Renal cortex interstitium (tissue), 11 donors: ENCODE measurements around the gene DHRS2. TPM values are rescaled to one million over a fixed set of nuclear protein-coding genes. Genes with fewer than 3 reads are reported as not detected.

ENCODE experiments used
- DNase-seq, 11 donors: peaks; one replicate each; pipeline ENCODE4 v3.0.0-alpha.2; 2013; ENCODE audit warnings: low read depth in 9 of 11, low spot score in 4 of 11; ENCODE audit errors: extremely low read depth in 1 of 11
- polyA plus RNA-seq, 3 donors: library from polyadenylated mRNA; unstranded; fragments of 120-200 nt; gene quantifications; one replicate each; pipeline ENCODE4 v1.2.1, GENCODE V29; 2013; ENCODE audit not compliant: insufficient read length in 3 of 3

DHRS2 gene
- polyA plus RNA-seq, 3 donors = 27.7 to 30.8 (median 28.3) TPM

GRCh38 chr14:23641915-23642588 lies 5.9 kb downstream of the DHRS2 start:
- no peak for DNase-seq

GRCh38 chr14:23643533-23644194 lies 7.5 kb downstream of the DHRS2 start:
- no peak for DNase-seq

GRCh38 chr14:23644195-23644918 lies 8.2 kb downstream of the DHRS2 start:
- no peak for DNase-seq

DNA sequence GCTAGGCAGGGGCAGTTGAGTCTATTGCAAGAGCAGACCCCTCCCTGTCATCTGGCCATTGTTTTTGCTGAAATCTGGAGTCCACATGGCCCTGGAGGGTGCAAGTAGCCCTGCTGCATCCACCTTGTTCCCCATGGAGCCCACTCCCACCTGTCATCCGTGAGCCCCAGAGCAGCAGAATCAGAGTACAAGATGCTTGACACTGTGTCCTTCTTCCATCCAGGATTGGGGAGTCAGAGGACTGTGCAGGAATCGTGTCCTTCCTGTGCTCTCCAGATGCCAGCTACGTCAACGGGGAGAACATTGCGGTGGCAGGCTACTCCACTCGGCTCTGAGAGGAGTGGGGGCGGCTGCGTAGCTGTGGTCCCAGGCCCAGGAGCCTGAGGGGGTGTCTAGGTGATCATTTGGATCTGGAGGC lies 8.8 kb downstream of the DHRS2 start:
- no peak for DNase-seq

- DNase-seq = no peak
These were observed 9.3 kb downstream of the DHRS2 start for GRCh38 chr14:23645504-23645811.

DNA sequence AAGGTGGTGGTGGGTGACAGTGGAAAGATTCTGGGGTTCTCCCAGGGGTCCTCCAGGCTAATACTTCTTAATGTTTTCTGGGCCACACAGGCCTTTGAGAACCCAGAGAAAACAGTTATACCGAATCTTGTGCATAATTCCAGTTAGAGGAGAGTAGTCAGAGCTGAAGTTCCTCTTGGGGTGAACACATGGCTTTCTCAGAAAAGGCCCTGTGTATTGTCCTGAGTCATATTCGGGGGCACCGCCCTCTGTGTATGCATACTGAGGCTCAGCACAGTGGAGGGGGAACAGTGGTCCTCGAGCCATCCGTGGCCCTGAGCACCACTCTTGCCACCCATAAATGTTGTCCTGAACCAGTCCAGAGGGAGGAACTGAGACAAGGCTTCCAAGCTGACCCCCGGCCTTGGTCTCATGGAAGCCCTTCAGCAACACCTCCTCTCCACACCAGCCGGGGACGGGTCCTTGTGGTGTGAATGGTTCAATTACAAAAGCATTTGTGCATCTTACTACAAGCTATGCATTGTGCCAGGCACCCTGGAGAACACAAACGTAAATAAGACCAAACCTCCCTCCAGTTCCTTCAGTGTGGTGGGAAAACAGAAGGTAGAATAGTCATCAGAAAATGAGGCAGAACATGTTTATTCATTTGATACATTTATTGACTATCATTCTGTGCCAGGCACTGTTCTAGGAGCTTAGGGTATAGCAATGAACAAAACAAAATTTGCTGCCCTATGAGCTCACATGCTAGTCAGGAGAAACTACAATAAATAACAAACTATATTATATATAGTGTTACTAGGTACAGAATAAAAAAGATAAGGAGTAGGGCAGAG lies 9.9 kb downstream of the DHRS2 start:
- no peak for DNase-seq

DNA sequence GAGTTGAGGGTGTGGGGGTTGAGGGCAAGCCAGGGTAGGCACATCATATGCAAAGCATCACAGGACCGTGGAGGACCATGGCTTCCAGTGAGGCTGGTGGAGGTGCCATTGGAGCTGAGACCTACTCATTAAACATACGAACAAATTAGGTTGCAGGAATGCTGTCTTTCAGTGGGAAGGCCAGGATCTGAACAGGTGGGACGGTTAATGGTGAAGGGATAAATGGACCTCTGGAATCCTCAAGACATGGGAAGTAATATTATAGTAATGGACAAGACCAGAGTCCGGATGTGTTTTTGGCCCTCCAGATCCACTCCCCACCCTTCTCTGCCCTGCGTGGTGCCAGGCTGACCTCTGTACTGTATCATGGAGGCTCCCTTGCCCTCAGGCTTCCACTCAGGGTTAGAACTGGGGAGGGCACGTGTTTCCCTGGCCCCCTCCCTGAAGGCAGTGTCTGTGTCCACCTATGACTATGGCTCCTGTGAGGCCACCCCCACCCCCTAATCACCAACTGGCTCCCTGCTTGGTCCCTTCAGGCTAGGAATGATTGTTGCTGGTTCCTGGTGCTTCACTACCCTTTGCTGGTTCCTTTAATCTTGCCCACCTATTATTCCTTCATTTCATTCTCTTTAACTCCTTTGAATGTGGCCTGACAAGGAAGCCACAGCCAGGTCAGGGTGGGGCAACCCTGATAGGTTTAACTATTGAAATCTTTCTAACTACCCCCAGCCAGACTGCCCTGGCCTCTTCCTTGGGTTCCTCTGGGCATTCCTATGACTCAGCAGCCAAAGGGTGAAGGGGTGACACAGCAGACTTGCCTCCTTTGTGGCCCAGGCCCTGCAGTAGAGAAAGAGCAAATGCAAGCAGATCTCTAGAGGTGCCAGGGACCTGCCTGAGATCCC lies 10.7 kb downstream of the DHRS2 start:
- DNase-seq = no peak

GRCh38 chr14:23647619-23648018 lies 11.5 kb downstream of the DHRS2 start:
- DNase-seq = no peak

- DNase-seq = no peak
These were observed 12.7 kb downstream of the DHRS2 start for GRCh38 chr14:23648764-23649460.

GRCh38 chr14:23650506-23650905 lies 14.3 kb downstream of the DHRS2 start:
- no peak for DNase-seq

GRCh38 chr14:23653051-23653450 lies 16.9 kb downstream of the DHRS2 start:
- no peak for DNase-seq

DNA sequence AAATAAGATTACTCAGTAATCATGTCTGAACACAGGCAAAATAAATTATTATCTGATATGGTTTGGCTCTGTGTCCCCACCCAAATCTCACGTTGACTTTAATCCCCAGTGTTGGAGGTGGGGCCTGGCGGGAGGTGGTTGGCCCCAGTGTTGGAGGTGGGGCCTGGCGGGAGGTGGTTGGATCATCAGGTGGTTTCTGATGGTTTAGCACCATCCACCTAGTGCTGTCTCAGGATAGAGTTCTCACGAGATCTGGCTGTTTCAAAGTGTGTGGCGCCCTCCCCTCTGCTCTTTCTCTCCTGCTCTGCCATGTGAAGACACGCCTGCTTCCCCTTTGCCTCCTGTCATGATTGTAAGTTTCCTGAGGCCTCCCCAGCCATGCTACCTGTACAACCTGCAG lies 18.1 kb downstream of the DHRS2 start:
- no peak for DNase-seq

DNA sequence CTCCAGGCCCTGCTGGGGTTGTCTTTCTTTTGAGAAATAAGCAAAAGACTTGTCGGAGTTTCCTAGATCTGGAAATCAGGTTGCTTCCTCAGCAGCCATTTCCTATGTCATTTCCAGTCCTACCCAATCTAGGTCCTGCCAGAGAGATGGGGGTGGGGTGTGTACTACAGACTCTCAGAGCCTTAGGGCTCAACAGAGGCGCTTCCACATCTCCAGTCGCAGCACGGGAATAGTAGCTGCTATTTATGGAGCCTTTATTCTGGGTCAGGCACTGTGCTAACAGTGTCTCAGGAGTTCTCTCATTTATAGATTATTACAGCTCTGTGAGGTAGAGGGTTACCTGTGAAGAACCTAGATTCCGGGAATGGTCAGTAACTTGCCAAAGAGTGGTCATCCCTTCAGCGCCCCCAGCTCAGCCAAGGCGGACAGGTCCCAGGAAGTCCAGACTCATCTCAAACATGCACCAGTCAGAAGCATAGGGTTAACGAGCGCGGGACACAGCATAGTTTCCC lies 21.9 kb downstream of the DHRS2 start:
- DNase-seq = no peak

GRCh38 chr14:23660290-23661226 lies 24.4 kb downstream of the DHRS2 start:
- DNase-seq = no peak

GRCh38 chr14:23661542-23661941 lies 25.4 kb downstream of the DHRS2 start:
- no peak for DNase-seq

- DNase-seq = no peak
These were observed 27.0 kb downstream of the DHRS2 start for GRCh38 chr14:23663127-23663526.

DNA sequence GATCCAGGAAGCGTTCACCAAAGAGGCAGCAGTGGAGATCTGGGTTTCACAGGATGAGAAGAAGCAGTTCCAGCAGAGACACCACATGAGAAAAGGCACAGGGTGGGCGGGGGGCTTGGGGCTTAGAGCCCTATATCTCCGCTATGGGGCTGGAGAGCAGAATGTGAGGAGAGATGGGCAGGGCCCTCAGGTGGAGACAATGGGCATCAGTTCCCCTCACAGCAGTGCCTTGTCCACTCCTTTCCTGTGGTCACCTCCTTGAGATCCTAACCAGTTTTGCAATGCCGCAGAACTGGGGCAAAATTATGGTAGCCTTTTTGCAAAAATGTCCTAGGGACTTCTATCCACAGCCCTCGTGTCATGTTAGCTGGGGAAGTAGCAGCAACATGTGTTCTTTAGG lies 27.5 kb downstream of the DHRS2 start:
- no peak for DNase-seq
